Body of pancreas (tissue), 4 donors: ENCODE measurements around the gene AJM1.

Experiments used
- POLR2A ChIP-seq, 3 donors: fragments of 450-650 bp; IDR thresholded peaks; one replicate each; pipeline ENCODE4 v1.6.1; 2016; ENCODE audit warnings: antibody characterized with exemption in 3 of 3, mild to moderate bottlenecking in 2 of 3
- TF ChIP-seq, protein P1 (sequence below), 7 experiments: fragments of 450-650 bp in 4 of 7; fragments of 200-600 bp in 3 of 7; sonication (generic) in 3 of 7; IDR thresholded peaks; one replicate each; pipeline ENCODE4 v1.5.1; 2016 to 2019; ENCODE audit warnings: antibody characterized with exemption in 7 of 7

DNA sequence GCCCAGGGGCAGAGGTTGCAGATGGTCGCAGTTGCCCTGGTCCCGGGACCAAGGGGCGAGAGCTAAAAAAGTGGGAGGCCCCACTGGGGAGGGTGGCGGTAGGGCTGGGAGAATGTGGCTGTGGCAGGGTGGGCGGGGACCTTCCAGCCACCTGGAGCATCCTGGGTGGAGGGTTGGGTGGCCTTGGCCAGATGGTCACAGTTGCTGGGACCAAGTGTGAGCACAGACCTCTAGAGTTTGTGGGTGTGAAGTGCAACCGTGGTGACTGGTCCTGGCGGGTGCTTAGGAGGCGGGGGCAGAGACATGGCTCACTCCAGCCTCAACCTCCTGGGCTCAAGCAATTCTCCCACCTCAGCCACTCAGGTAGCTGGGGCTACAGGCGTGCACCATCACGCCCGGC lies 38.4 kb downstream of the AJM1 start:
- TF ChIP-seq, protein P1, sequence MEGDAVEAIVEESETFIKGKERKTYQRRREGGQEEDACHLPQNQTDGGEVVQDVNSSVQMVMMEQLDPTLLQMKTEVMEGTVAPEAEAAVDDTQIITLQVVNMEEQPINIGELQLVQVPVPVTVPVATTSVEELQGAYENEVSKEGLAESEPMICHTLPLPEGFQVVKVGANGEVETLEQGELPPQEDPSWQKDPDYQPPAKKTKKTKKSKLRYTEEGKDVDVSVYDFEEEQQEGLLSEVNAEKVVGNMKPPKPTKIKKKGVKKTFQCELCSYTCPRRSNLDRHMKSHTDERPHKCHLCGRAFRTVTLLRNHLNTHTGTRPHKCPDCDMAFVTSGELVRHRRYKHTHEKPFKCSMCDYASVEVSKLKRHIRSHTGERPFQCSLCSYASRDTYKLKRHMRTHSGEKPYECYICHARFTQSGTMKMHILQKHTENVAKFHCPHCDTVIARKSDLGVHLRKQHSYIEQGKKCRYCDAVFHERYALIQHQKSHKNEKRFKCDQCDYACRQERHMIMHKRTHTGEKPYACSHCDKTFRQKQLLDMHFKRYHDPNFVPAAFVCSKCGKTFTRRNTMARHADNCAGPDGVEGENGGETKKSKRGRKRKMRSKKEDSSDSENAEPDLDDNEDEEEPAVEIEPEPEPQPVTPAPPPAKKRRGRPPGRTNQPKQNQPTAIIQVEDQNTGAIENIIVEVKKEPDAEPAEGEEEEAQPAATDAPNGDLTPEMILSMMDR (IDR thresholded peaks at IDR 0.05): no peak
- TF ChIP-seq POLR2A (IDR thresholded peaks at IDR 0.05): no peak
